ENCODE data around the gene SLC39A6. TPM values are rescaled to one million over a fixed set of nuclear protein-coding genes. Genes with fewer than 3 reads are reported as not detected.

The SLC39A6 gene
- total and polyA plus RNA-seq, 2 donors (not counting 3 experiments of a cell fraction or from before 2014, with no cell fraction given) = 13.8 to 23.1 TPM

GRCh38 chr18:36107477-36107876 lies 21.7 kb downstream of the SLC39A6 start:
- H3K9me1 ChIP-seq (replicated peaks; ENCODE audit: control insufficient read depth, extremely low read depth, insufficient read depth, low read length) = no peaks in the 10 kb centered on the region
- H2AFZ ChIP-seq (ENCODE audit: low read depth, low read length) = no peak overlapping the region
- no peak overlapping the region for H3K4me2 ChIP-seq (ENCODE audit: insufficient read depth, low read length)
- no peak for TF ChIP-seq MYC (IDR thresholded peaks at IDR 0.05; ENCODE audit: low read depth, low read length)
- TF ChIP-seq FOS (IDR thresholded peaks at IDR 0.05; ENCODE audit: borderline replicate concordance, insufficient read depth, low read length) = no peak
- TF ChIP-seq POLR2A (IDR thresholded peaks at IDR 0.05; ENCODE audit: low read depth, low read length) = no peak
- TF ChIP-seq CTCF (IDR thresholded peaks at IDR 0.05; ENCODE audit: extremely low read depth in 1 of 2, insufficient read depth in 1 of 2, low read depth in 1 of 2, low read length in 2 of 2) = no peak
- TF ChIP-seq POLR2AphosphoS5 (IDR thresholded peaks at IDR 0.05; ENCODE audit: insufficient read depth, low read depth, low read length) = no peak
- TF ChIP-seq MAX (IDR thresholded peaks at IDR 0.05; ENCODE audit: insufficient read depth, insufficient read length) = no peak
- TF ChIP-seq JUN (IDR thresholded peaks at IDR 0.05; ENCODE audit: borderline replicate concordance, insufficient read depth, insufficient read length, low read depth) = no peak
- no peak for TF ChIP-seq EZH2 (IDR thresholded peaks at IDR 0.05; ENCODE audit: borderline replicate concordance, low read depth, low read length, severe bottlenecking)
- no peak for TF ChIP-seq GATA2 (IDR thresholded peaks at IDR 0.05; ENCODE audit: insufficient read depth, insufficient read length, low read depth, low read length)
- no TSS peak for BruUV-seq (replicated peaks)
- POLR2A ChIA-PET = no interaction called here
- peaks cover 7 to 9% of the 10 kb centered on the region in 2 experiments for H3K36me3 ChIP-seq (ENCODE audit: control insufficient read depth in 2 of 2, extremely low read depth in 1 of 2, insufficient read depth in 2 of 2, low read length in 2 of 2)
- no peak overlapping the region for H3K4me3 ChIP-seq (replicated peaks in 1 of 3; ENCODE audit: insufficient read depth in 1 of 3, low read depth in 1 of 3, low read length in 3 of 3)
- peaks cover 0 to 4% of the 10 kb centered on the region in 2 experiments for H3K27me3 ChIP-seq (ENCODE audit: control insufficient read depth in 2 of 2, insufficient read depth in 2 of 2, low read length in 2 of 2)
- no peak overlapping the region for H3K9ac ChIP-seq (replicated peaks; ENCODE audit: extremely low read depth, insufficient read depth, low read length)
- H3K9me3 ChIP-seq (replicated peaks; ENCODE audit: control insufficient read depth, insufficient read depth, low read length) = no peaks in the 10 kb centered on the region
- no peaks in the 10 kb centered on the region for H3K4me1 ChIP-seq (ENCODE audit: control insufficient read depth, extremely low read depth, insufficient read depth, low read length)
- H3K27ac ChIP-seq (ENCODE audit: insufficient read depth, low read depth, low read length) = no peak overlapping the region
- DNase-seq (ENCODE audit: low read depth, low spot score) (no peak), FAIRE-seq (no peak)
- dilution Hi-C loops (cut with MboI; ENCODE audit: extremely low pct_ligation_motif_present, low sequenced_read_pairs) (no loop called here), intact Hi-C loops (cut with micrococcal nuclease) (no loop called here)
- no peaks in the 10 kb centered on the region for H3K79me2 ChIP-seq (ENCODE audit: control insufficient read depth, insufficient read depth, low read length)
- H4K20me1 ChIP-seq (replicated peaks; ENCODE audit: control insufficient read depth, extremely low read depth, insufficient read depth, low read length) = no peaks in the 10 kb centered on the region
- CTCF ChIA-PET = interaction anchor here (3.0 to 4.3 kb wide), 2 partner anchors 12 to 177 kb away, joined by 12 to 21 read pairs; no protein-coding TSS in a partner anchor
